CD4-positive, alpha-beta T cell treated with Interferon gamma for 1 hour (primary cell): ENCODE measurements around the gene SNF8.

Experiments used
- DNase-seq: peaks from one replicate; pipeline ENCODE4 v3.0.0-alpha.2; 2020

SNF8 gene

GRCh38 chr17:48883171-48883570 lies 61.5 kb downstream of the SNF8 start:
- DNase-seq: no peak

GRCh38 chr17:48882272-48882671 lies 62.4 kb downstream of the SNF8 start:
- DNase-seq: no peak
